OCI-LY1 (cell line): ENCODE data around the gene OGFOD1.

Experiments
- H2AFZ ChIP-seq: fragments of 200-600 bp; sonication (generic), shearing (Covaris generic); 2 replicates; pipeline ENCODE4 v1.6.0; 2014; ENCODE audit warnings: antibody characterized with exemption, mild to moderate bottlenecking, low read length
- H3F3A ChIP-seq: fragments of 200-600 bp; sonication (generic), shearing (Covaris generic); 2 replicates; pipeline ENCODE4 v1.6.0; 2014; ENCODE audit warnings: mild to moderate bottlenecking, antibody characterized with exemption, low read length, moderate library complexity; ENCODE audit not compliant: insufficient read depth
- H3K27ac ChIP-seq: fragments of 200-600 bp; sonication (generic); 2 replicates; pipeline ENCODE4 v1.5.1; 2014; ENCODE audit warnings: low read length, mixed run types, mild to moderate bottlenecking, low read depth; ENCODE audit not compliant: poor library complexity, severe bottlenecking
- H3K27me3 ChIP-seq: fragments of 200-600 bp; sonication (generic); 2 replicates; pipeline ENCODE4 v1.6.0; 2014; ENCODE audit warnings: antibody characterized with exemption, mild to moderate bottlenecking, low read length, moderate library complexity; ENCODE audit not compliant: insufficient read depth
- H3K36me3 ChIP-seq: fragments of 200-600 bp; sonication (generic); 2 replicates; pipeline ENCODE4 v1.6.1; 2014; ENCODE audit warnings: mild to moderate bottlenecking, antibody characterized with exemption, low read length, moderate library complexity, mixed read lengths; ENCODE audit not compliant: insufficient read depth
- H3K4me1 ChIP-seq: fragments of 200-600 bp; sonication (generic); 2 replicates; pipeline ENCODE4 v1.5.1; 2014; ENCODE audit warnings: mild to moderate bottlenecking, low read length, moderate library complexity; ENCODE audit not compliant: insufficient read depth, severe bottlenecking
- H3K4me2 ChIP-seq: fragments of 200-600 bp; sonication (generic), shearing (Covaris generic); 2 replicates; pipeline ENCODE4 v1.6.1; 2014; ENCODE audit warnings: low read length
- H3K4me3 ChIP-seq: fragments of 200-600 bp; sonication (generic); 2 replicates; pipeline ENCODE4 v1.5.1; 2014; ENCODE audit warnings: low read length, low read depth, mild to moderate bottlenecking, mixed read lengths; ENCODE audit not compliant: poor library complexity, severe bottlenecking
- H3K79me2 ChIP-seq: fragments of 200-600 bp; shearing (Covaris generic); 2 replicates; pipeline ENCODE4 v1.6.1; 2016; ENCODE audit warnings: mixed run types, low read length, mixed read lengths; ENCODE audit not compliant: insufficient read depth
- H3K9ac ChIP-seq: fragments of 200-600 bp; sonication (generic), shearing (Covaris generic); 2 replicates; pipeline ENCODE4 v1.6.1; 2014; ENCODE audit warnings: mild to moderate bottlenecking, low read length, mixed read lengths
- H3K9me2 ChIP-seq: fragments of 200-600 bp; sonication (generic), shearing (Covaris generic); 2 replicates; pipeline ENCODE4 v1.6.1; 2014; ENCODE audit warnings: low read depth, mild to moderate bottlenecking, low read length, mixed read lengths
- H3K9me3 ChIP-seq: fragments of 200-600 bp; shearing (Covaris generic); 2 replicates; pipeline ENCODE4 v1.6.1; 2014; ENCODE audit warnings: low read length, mixed read lengths
- H4K20me1 ChIP-seq: fragments of 200-600 bp; sonication (generic), shearing (Covaris generic); 2 replicates; pipeline ENCODE4 v1.6.0; 2016; ENCODE audit warnings: mild to moderate bottlenecking, low read length; ENCODE audit not compliant: insufficient read depth
- CTCF ChIP-seq: fragments of 200-600 bp; sonication (generic), shearing (Covaris generic); IDR thresholded peaks from 2 replicates; pipeline ENCODE4 v1.5.1; 2017; ENCODE audit warnings: mild to moderate bottlenecking, antibody characterized with exemption, low read length, moderate library complexity, mixed read lengths
- EZH2 ChIP-seq: fragments of 200-600 bp; sonication (generic), shearing (Covaris generic); IDR thresholded peaks from 2 replicates; pipeline ENCODE4 v1.8.0; 2017; ENCODE audit warnings: borderline replicate concordance, mixed run types, mild to moderate bottlenecking, antibody characterized with exemption, low read length, moderate library complexity, mixed read lengths

The OGFOD1 gene

GRCh38 chr16:56491657-56492261, 40.4 kb downstream of the OGFOD1 start:
- no peaks in the 10 kb centered on the region for H3K9me3 ChIP-seq
- no peaks in the 10 kb centered on the region for H4K20me1 ChIP-seq
- no peak overlapping the region for H3K4me3 ChIP-seq
- no peaks in the 10 kb centered on the region for H3K4me1 ChIP-seq
- no peaks in the 10 kb centered on the region for H3K27me3 ChIP-seq
- no peak overlapping the region for H3K27ac ChIP-seq
- H3K4me2 ChIP-seq: no peak overlapping the region
- no peaks in the 10 kb centered on the region for H3K36me3 ChIP-seq
- TF ChIP-seq CTCF (no peak), EZH2 (no peak)
- no peaks in the 10 kb centered on the region for H3K9me2 ChIP-seq
- H3K9ac ChIP-seq: no peak overlapping the region
- no peaks in the 10 kb centered on the region for H3K79me2 ChIP-seq
- H3F3A ChIP-seq: no peaks in the 10 kb centered on the region
- H2AFZ ChIP-seq: no peak overlapping the region

- Histone ChIP-seq H3K27me3 (no peaks in the 10 kb centered on the region), H3K36me3 (peaks cover 3% of the 10 kb centered on the region; the same call in 1 of the 2 replicates), H2AFZ (no peak overlapping the region), H3K4me1 (no peaks in the 10 kb centered on the region), H3K4me3 (no peak overlapping the region), H3K9me3 (no peaks in the 10 kb centered on the region), H3K9me2 (no peaks in the 10 kb centered on the region), H3K27ac (no peak overlapping the region), H4K20me1 (no peaks in the 10 kb centered on the region), H3K79me2 (no peaks in the 10 kb centered on the region), H3K9ac (no peak overlapping the region), H3F3A (no peaks in the 10 kb centered on the region), H3K4me2 (no peak overlapping the region)
- no peak for TF ChIP-seq CTCF
- TF ChIP-seq EZH2: no peak
Measured at GRCh38 chr16:56493126-56493525, 41.8 kb downstream of the OGFOD1 start.

GRCh38 chr16:56493815-56494214, 42.5 kb downstream of the OGFOD1 start:
- Histone ChIP-seq H3K9ac (no peak overlapping the region), H3F3A (no peaks in the 10 kb centered on the region), H3K9me2 (no peaks in the 10 kb centered on the region), H3K4me1 (no peaks in the 10 kb centered on the region), H3K79me2 (no peaks in the 10 kb centered on the region), H3K27ac (no peak overlapping the region), H4K20me1 (no peaks in the 10 kb centered on the region), H3K9me3 (no peaks in the 10 kb centered on the region), H3K4me3 (no peak overlapping the region), H3K4me2 (no peak overlapping the region), H2AFZ (no peak overlapping the region), H3K36me3 (peaks cover 9% of the 10 kb centered on the region; the same call in 1 of the 2 replicates), H3K27me3 (no peaks in the 10 kb centered on the region)
- no peak for TF ChIP-seq EZH2
- TF ChIP-seq CTCF: no peak
